Transverse colon (tissue), 3 donors: ENCODE data around the gene LIPI.

ENCODE experiments used
- CTCF ChIP-seq, 5 experiments: fragments of 200-600 bp in 3 of 5; fragments of 450-650 bp in 2 of 5; sonication (generic) in 3 of 5; IDR thresholded peaks; 1 replicate in 2 of 5; 2 replicates in 3 of 5; pipeline ENCODE4 v1.5.1; 2016 to 2017; ENCODE audit warnings: antibody characterized with exemption in 5 of 5, inconsistent platforms in 3 of 5, mild to moderate bottlenecking in 2 of 5, moderate library complexity in 1 of 5
- POLR2A ChIP-seq: fragments of 450-650 bp; IDR thresholded peaks from one replicate; pipeline ENCODE4 v1.6.1; 2016; ENCODE audit warnings: antibody characterized with exemption, mild to moderate bottlenecking, moderate library complexity

- TF ChIP-seq POLR2A, result no peak
- no peak for TF ChIP-seq CTCF (IDR thresholded peaks at IDR 0.05)
Measured at GRCh38 chr21:14096577-14096976, 114.2 kb downstream of the LIPI start.
